Heart left ventricle (tissue), 13 donors: ENCODE measurements around the gene CELF4.
A peak's percentile ranks its signal among the peaks of the same experiment; 100 is the strongest.

Experiments
- CTCF ChIP-seq, 12 donors: fragments of 200-600 bp; sonication (generic) in 4 of 12; IDR thresholded peaks; one replicate each; pipeline versions ENCODE4 v1.5.0 to v1.8.0; 2018 to 2022; ENCODE audit warnings: antibody characterized with exemption in 12 of 12, mild to moderate bottlenecking in 5 of 12
- POLR2A ChIP-seq, 2 donors: fragments of 450-650 bp; IDR thresholded peaks; one replicate each; pipeline ENCODE4 v1.6.1; 2017; ENCODE audit warnings: antibody characterized with exemption in 2 of 2, mild to moderate bottlenecking in 2 of 2, moderate library complexity in 2 of 2
- donor health status: ischemic (EF 13 %, LVEDD 7.1; RV severe dilation, severe dysfunction).
- donor health status: DM: no; HTN: yes; CAD: no.
- donor health status: DM: no; HTN: no; CAD: no.
- donor health status: ischemic (EF 25% LVEDD 6.9; RV normal size, moderate dysfunction).
- donor health status: ischemic (EF 25% LVEDD 5.7; RV mildly dilated, moderate dysfunction).
- donor health status: ischemic (EF 35%, LVEDD 5.7; RV mildly dilated, moderate dysfunction).
- donor health status: nonischemic (EF 11% LVEDD 7.7; RV severe dilation, severe dysfunction).
- donor health status: DM: yes; HTN: yes; CAD: no.
- donor health status: PGD.
- donor health status: ischemic (EF 29% LVEDD 5.4; RV normal size, mild dysfunction).
- donor health status: nonischemic (EF 23%, LVEDD 6.1; RV moderate dilation, normal function).

GRCh38 chr18:37537868-37538525 is 27.6 kb downstream of the CELF4 start:
- TF ChIP-seq POLR2A (IDR thresholded peaks at IDR 0.05) (no peak), CTCF (IDR thresholded peaks at IDR 0.05) (peak; percentile 74 to 90 (median 84))
